Spleen (tissue), 11 donors: Measurements from ENCODE around the gene TNPO3. TPM values are rescaled to one million over a fixed set of nuclear protein-coding genes. Genes with fewer than 3 reads are reported as not detected.

Experiments
- DNase-seq: peaks from one replicate; pipeline ENCODE4 v3.0.0-alpha.2; 2020
- H3K27ac ChIP-seq, 8 donors: fragments of 200-600 bp; sonication (generic) in 7 of 8; 1 replicate in 4 of 8; 2 replicates in 4 of 8; pipeline versions ENCODE4 v1.5.0 to v1.8.0; 2016 to 2021; ENCODE audit warnings: inconsistent platforms in 4 of 8, mild to moderate bottlenecking in 4 of 8, moderate library complexity in 1 of 8
- H3K27me3 ChIP-seq, 7 donors: fragments of 200-600 bp; sonication (generic) in 6 of 7; replicated peaks in 1 of 7; 1 replicate in 4 of 7; 2 replicates in 3 of 7; pipeline versions ENCODE4 v1.5.0 to v1.8.0; 2016 to 2021; ENCODE audit warnings: inconsistent platforms in 3 of 7, mild to moderate bottlenecking in 1 of 7
- H3K36me3 ChIP-seq, 6 donors: fragments of 200-600 bp; sonication (generic) in 5 of 6; 1 replicate in 4 of 6; 2 replicates in 2 of 6; pipeline versions ENCODE4 v1.5.0 to v1.8.0; 2016 to 2021; ENCODE audit warnings: inconsistent platforms in 2 of 6
- H3K4me1 ChIP-seq, 6 donors: fragments of 200-600 bp; sonication (generic) in 5 of 6; 1 replicate in 3 of 6; 2 replicates in 3 of 6; pipeline versions ENCODE4 v1.5.0 to v1.8.0; 2016 to 2021; ENCODE audit warnings: inconsistent platforms in 3 of 6
- H3K4me3 ChIP-seq, 8 donors: fragments of 200-600 bp; sonication (generic) in 7 of 8; 1 replicate in 4 of 8; 2 replicates in 4 of 8; pipeline versions ENCODE4 v1.5.0 to v1.8.0; 2016 to 2021; ENCODE audit warnings: inconsistent platforms in 4 of 8, mild to moderate bottlenecking in 4 of 8, moderate library complexity in 2 of 8
- H3K9me3 ChIP-seq, 8 donors: fragments of 200-600 bp; sonication (generic) in 7 of 8; 1 replicate in 4 of 8; 2 replicates in 4 of 8; pipeline versions ENCODE4 v1.5.0 to v1.8.0; 2016 to 2021; ENCODE audit warnings: inconsistent platforms in 4 of 8
- POLR2A ChIP-seq, 3 donors: fragments of 450-650 bp; IDR thresholded peaks; one replicate each; pipeline ENCODE4 v1.5.1; 2017; ENCODE audit warnings: antibody characterized with exemption in 3 of 3, mild to moderate bottlenecking in 1 of 3
- POLR2AphosphoS5 ChIP-seq, 3 donors: sonication (generic); formaldehyde crosslinking; IDR thresholded peaks; one replicate each; pipeline ENCODE4 v1.5.1; 2017; ENCODE audit warnings: antibody characterized with exemption in 3 of 3
- WGBS, 5 donors: extraction: QIAGEN DNeasy Blood & Tissue Kit in 3 of 5; methylation state at CpG; one replicate each; pipeline versions ENCODE4 v1.1.5 to v1.1.7; 2013 to 2018; 5-methylcytosine and 5-hydroxymethylcytosine counted together
- intact Hi-C: fragments of 100-400 bp; cut with DNase I; formaldehyde crosslinking; loops from one replicate; pipeline ENCODE4 v1.15.0; 2023; ENCODE audit warnings: low total_unique reads
- polyA plus RNA-seq, 3 donors: library from polyadenylated mRNA; stranded (reverse); fragments of 200-250 nt; gene quantifications; one replicate each; pipeline ENCODE4 v1.2.1, GENCODE V29; 2013
- total RNA-seq, 7 donors: library from RNA; depleted of rRNA in 3 of 7; stranded (reverse); fragments of >200 nt in 3 of 7; fragmentation: NEBNext Ultra II Directional in 4 of 7; extraction: Animal tissue kit (Norgen Biotek cat#: 25700) in 4 of 7; gene quantifications; one replicate each; pipeline versions ENCODE4 v1.1.0 to v1.2.1, GENCODE V29; 2016 to 2021
- TF ChIP-seq, protein P1 (sequence below), 11 experiments: fragments of 200-600 bp in 7 of 11; fragments of 450-650 bp in 4 of 11; sonication (generic) in 4 of 11; IDR thresholded peaks in 8 of 11; conservative IDR thresholded peaks in 3 of 11; 1 replicate in 7 of 11; 2 replicates in 4 of 11; pipeline versions ENCODE4 v1.4.0 to v1.8.0; 2016 to 2021; ENCODE audit warnings: antibody characterized with exemption in 11 of 11, inconsistent platforms in 4 of 11, mild to moderate bottlenecking in 1 of 11
- donor health status: healthy with polysubstance abuse.
- donor health status: DM: no; HTN: no; CAD: no; lungs with moderate emphysema.
- donor health status: DM: no; HTN: no; CAD: no.
- donor health status: Bipolar disorder and iron deficiency.
- donor health status: healthy.
- donor health status: DM: no; HTN: no; CAD: no.
- donor health status: DM: yes; HTN: yes; CAD: no.

Gene TNPO3
- total and polyA plus RNA-seq, 10 donors = 11.2 to 49.0 (median 35.1) TPM

DNA sequence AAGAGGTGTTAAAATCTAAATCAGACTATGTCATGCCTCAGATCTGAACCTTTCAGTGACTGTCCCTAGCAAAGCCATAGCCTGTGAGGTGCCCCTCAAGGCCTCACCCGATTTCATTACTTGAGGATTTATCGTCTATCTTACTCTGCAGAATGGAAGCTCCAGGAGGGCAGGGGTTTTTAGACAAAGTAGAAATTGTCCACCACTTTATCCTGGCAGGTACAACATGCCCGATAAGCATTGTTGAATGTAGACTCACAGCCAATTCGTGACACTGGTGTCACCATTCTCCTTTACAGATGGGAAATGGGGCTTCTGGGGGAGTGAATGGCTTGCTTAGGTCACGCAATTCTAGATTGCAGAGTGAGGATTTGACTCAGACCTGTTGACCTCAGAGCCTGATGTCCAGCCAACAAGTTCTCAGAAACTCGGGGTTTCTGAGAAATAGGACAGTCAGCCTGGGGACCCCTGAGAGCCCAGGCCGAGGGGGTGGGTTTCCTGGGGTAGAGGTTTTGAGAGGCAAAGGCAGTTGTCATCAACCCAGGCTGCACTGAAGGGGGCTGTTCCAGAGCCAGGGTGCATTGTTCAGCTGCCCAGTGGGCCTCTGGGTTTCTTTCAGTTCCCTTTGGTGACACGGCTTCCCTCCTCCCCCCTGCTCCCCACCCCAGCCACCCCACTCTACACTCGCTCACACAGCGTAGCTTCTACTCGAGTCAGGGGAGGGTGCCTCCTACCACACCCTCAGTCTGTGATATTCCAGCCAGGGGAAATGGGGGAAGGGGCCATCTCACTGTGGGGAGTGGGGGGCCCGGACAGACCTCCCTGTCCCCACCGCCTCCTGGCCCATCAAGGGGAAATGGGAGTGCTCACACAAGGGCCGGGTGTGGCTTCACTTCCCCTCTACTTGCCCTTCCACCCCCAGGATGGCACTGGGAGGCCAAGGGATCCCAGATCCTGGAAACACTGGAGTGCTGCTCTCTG, 120.3 kb downstream of the TNPO3 start:
- Histone ChIP-seq H3K4me3 (peak overlapping the region in 1 of 8 donors; percentile 27), H3K36me3 (no peaks in the 10 kb centered on the region), H3K27me3 (peaks cover 0 to 27% (median 0%) of the 10 kb centered on the region in 7 donors), H3K4me1 (peaks cover 19 to 71% (median 63%) of the 10 kb centered on the region in 6 donors), H3K27ac (peak overlapping the region in 5 of 8 donors; percentile 26 to 80 (median 62)), H3K9me3 (no peaks in the 10 kb centered on the region)
- TF ChIP-seq POLR2A (IDR thresholded peaks at IDR 0.05) (no peak), POLR2AphosphoS5 (IDR thresholded peaks at IDR 0.05) (peak in 1 of 3 donors; percentile 15)
- 38 to 57% (median 51%) methylated on average over 13 to 14 of the region's 14 CpGs for WGBS, 5 donors
- intact Hi-C loops = no loop called here
- no peak for DNase-seq

DNA sequence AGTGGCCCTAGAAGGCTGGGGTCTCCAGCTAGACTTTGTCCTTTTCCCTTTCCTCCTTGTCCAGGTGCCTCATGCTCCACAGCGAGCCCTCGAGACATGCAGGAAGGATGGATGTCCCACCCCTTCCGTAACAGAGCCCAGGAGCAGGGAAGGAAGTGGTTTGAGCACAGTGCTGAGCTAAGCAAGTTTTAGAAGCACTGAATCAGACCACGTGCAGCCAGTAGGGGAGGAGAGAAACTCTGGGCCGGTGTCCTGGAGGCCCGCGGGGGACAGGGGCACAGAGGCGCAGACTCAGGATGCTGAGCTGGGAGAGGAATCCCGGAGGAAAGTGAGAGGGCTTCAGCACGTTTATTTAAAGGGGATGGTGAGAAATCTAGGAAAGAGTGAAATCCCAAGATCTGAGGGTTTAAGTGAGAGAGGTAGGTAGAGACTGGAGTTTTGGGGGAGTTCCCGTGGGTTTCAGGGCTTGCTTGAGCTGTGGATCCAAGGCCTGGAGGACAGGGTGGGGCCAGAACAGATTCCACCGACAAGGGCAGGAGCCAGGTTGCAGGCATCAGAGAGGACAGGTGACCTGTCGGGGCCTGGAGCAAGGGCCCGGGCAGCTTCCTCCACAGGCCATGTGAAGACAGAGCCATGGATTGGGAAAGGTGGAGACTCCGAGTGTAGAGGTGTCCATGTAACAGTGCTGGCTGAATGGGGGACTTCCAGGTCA, 121.6 kb downstream of the TNPO3 start:
- Histone ChIP-seq H3K9me3 (no peaks in the 10 kb centered on the region), H3K4me3 (peak overlapping the region in 2 of 8 donors; percentile 2 to 45), H3K36me3 (no peaks in the 10 kb centered on the region), H3K27me3 (peaks cover 0 to 14% (median 0%) of the 10 kb centered on the region in 7 donors), H3K27ac (peak overlapping the region in 5 of 8 donors; percentile 14 to 77 (median 62)), H3K4me1 (peaks cover 19 to 58% (median 50%) of the 10 kb centered on the region in 6 donors)
- DNase-seq = no peak
- intact Hi-C loops = no loop called here
- WGBS, 5 donors = 23 to 35% (median 25%) methylated on average over 13 to 15 of the region's 15 CpGs
- peak; percentile 45 to 87 (median 77) for TF ChIP-seq POLR2AphosphoS5 (IDR thresholded peaks at IDR 0.05)
- no peak for TF ChIP-seq POLR2A (IDR thresholded peaks at IDR 0.05)
- TF ChIP-seq, protein P1, sequence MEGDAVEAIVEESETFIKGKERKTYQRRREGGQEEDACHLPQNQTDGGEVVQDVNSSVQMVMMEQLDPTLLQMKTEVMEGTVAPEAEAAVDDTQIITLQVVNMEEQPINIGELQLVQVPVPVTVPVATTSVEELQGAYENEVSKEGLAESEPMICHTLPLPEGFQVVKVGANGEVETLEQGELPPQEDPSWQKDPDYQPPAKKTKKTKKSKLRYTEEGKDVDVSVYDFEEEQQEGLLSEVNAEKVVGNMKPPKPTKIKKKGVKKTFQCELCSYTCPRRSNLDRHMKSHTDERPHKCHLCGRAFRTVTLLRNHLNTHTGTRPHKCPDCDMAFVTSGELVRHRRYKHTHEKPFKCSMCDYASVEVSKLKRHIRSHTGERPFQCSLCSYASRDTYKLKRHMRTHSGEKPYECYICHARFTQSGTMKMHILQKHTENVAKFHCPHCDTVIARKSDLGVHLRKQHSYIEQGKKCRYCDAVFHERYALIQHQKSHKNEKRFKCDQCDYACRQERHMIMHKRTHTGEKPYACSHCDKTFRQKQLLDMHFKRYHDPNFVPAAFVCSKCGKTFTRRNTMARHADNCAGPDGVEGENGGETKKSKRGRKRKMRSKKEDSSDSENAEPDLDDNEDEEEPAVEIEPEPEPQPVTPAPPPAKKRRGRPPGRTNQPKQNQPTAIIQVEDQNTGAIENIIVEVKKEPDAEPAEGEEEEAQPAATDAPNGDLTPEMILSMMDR (IDR thresholded peaks at IDR 0.05 in 8 of 11, conservative IDR thresholded peaks at IDR 0.05 in 3 of 11) = peak in 1 of 11 experiments; percentile 9

DNA sequence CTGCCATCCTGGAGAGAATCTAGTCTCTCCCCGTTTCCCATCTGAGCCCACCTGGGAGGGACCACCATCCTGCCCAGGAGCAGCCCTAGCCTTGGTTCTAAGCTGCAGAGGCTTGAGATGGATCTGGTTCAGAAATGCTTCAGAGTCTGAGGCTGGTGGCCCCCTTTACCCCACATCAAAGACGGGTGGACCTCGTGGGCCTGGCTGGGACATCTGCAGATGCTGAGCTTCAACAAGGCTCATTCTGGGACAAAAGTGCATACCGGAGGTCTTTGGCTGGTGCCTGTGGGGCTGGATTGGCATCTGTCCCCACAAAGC, 122.1 kb downstream of the TNPO3 start:
- Histone ChIP-seq H3K27ac (peak overlapping the region in 4 of 8 donors; percentile 45 to 77 (median 63)), H3K36me3 (no peaks in the 10 kb centered on the region), H3K4me1 (peaks cover 19 to 53% (median 45%) of the 10 kb centered on the region in 6 donors), H3K27me3 (peaks cover 0 to 9% (median 0%) of the 10 kb centered on the region in 7 donors), H3K4me3 (peak overlapping the region in 2 of 8 donors; percentile 2 to 45), H3K9me3 (no peaks in the 10 kb centered on the region)
- intact Hi-C loops = no loop called here
- no peak for DNase-seq
- TF ChIP-seq, protein P1 (IDR thresholded peaks at IDR 0.05 in 8 of 11, conservative IDR thresholded peaks at IDR 0.05 in 3 of 11) = no peak
- TF ChIP-seq POLR2A (IDR thresholded peaks at IDR 0.05) (no peak), POLR2AphosphoS5 (IDR thresholded peaks at IDR 0.05) (no peak)
- 33 to 50% (median 41%) methylated on average over 2 to 4 of the region's 4 CpGs; no CpG with 5 or more reads in 1 of the 5 donors for WGBS, 5 donors

DNA sequence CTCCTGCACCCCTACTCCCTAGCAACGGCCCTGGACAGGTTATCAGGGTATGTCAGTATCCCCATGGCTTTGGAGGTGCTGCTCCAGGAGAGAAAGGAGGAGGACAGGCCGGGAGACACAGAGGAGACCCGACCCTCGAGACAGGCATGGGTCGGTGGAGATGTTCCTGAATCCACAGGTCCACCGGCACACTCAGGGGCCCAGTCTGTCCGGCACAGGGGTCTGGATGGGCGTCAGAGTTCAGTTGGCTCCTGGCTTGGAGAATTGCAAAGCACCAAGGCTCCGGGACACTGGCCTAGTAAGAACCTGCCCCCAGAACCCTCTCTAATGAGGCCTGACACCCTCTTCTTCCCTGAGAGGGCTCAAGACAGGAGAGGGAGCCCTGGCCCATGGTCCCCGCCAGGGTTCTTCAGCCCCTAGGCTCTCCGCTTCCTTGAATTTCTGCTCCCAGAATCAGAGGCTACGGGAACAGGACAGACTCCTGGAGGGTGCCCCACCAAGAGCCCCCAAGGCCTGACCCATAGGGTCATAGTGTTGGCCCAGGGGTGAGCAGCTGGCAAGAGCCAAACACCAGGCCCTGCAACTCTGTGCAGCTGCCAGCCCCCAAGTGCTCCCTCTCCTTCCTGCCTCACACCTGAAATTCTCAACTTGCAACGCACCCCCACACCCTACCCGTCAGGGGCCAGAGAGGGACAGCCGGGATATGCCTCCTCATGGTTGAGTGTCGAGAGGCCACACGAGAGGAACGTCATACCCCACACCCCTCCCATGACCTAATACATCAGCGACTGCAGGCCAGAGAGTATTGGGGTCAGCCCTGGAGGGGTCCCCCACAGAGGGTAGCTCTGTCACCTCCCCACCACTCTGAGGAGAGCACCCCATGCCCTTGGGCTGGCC, 122.7 kb downstream of the TNPO3 start:
- intact Hi-C loops = no loop called here
- TF ChIP-seq POLR2AphosphoS5 (IDR thresholded peaks at IDR 0.05) (no peak), POLR2A (IDR thresholded peaks at IDR 0.05) (no peak)
- TF ChIP-seq, protein P1 (IDR thresholded peaks at IDR 0.05 in 8 of 11, conservative IDR thresholded peaks at IDR 0.05 in 3 of 11) = no peak
- 88 to 96% (median 91%) methylated on average over 13 to 19 of the region's 19 CpGs for WGBS, 5 donors
- Histone ChIP-seq H3K27ac (peak overlapping the region in 3 of 8 donors; percentile 45 to 77 (median 64)), H3K9me3 (no peaks in the 10 kb centered on the region), H3K36me3 (no peaks in the 10 kb centered on the region), H3K27me3 (peaks cover 0 to 3% (median 0%) of the 10 kb centered on the region in 7 donors), H3K4me1 (peaks cover 19 to 47% (median 39%) of the 10 kb centered on the region in 6 donors), H3K4me3 (peak overlapping the region in 1 of 8 donors; percentile 45)
- no peak for DNase-seq
